Stimulated activated naive CD8-positive, alpha-beta T cell treated with anti-CD3 and anti-CD28 coated beads, Interleukin-15, amount 100 ng/mL, for 72 hours (primary cell): ENCODE results near the gene AKR1C4.
"Not testable (repeated sequence)": the region's sequence is repeated elsewhere in the genome, so short reads cannot be mapped to it uniquely, and the experiment has no call there.

ENCODE experiments used
- ATAC-seq: fragments of 150-1000 bp; cut with Tn5 transposase; 2 replicates; pipeline ENCODE4 v1.10.0; 2021; ENCODE audit warnings: mild to moderate bottlenecking, moderate library complexity
- DNase-seq, 2 donors: peaks; one replicate each; pipeline ENCODE4 v3.0.0; 2021 to 2022
- H3K27ac Mint-ChIP-seq, 2 donors: one replicate each; pipeline ENCODE4 v1.8.0; 2022; ENCODE audit warnings: mild to moderate bottlenecking in 2 of 2, mixed read lengths in 2 of 2, moderate library complexity in 2 of 2
- H3K27me3 Mint-ChIP-seq: one replicate; pipeline ENCODE4 v1.8.0; 2022; ENCODE audit warnings: mixed read lengths
- H3K4me1 Mint-ChIP-seq: one replicate; pipeline ENCODE4 v1.8.0; 2022; ENCODE audit warnings: mild to moderate bottlenecking, mixed read lengths
- H3K4me3 Mint-ChIP-seq, 2 donors: one replicate each; pipeline ENCODE4 v1.8.0; 2022; ENCODE audit warnings: mild to moderate bottlenecking in 2 of 2, mixed read lengths in 2 of 2, moderate library complexity in 1 of 2
- H3K9me3 Mint-ChIP-seq, 2 donors: one replicate each; pipeline ENCODE4 v1.8.0; 2022; ENCODE audit warnings: mixed read lengths in 2 of 2

AKR1C4 gene

GRCh38 chr10:5196702-5197113 lies at the start of gene AKR1C4:
Gene AKR1C4 (plus strand): TSS chr10:5196837. CDS start chr10:5196868, 31 bp downstream.
- no peak within 1 kb of the TSS for H3K27ac Mint-ChIP-seq
- no peaks in the 10 kb centered on the region for H3K9me3 Mint-ChIP-seq
- ATAC-seq (no peak), DNase-seq (no peak)
- H3K4me1 Mint-ChIP-seq, result no peaks in the 10 kb centered on the region
- H3K4me3 Mint-ChIP-seq, result no peak within 1 kb of the TSS
- no peaks in the 10 kb centered on the region for H3K27me3 Mint-ChIP-seq

- Mint-ChIP-seq H3K4me1 (no peaks in the 10 kb centered on the region), H3K27me3 (no peaks in the 10 kb centered on the region), H3K27ac (no peak overlapping the region), H3K9me3 (peaks cover 0 to 7% of the 10 kb centered on the region in 2 donors), H3K4me3 (no peak overlapping the region)
- DNase-seq (no peak), ATAC-seq (no peak)
These were observed 49.8 kb upstream of the AKR1C4 start for GRCh38 chr10:5146920-5147254.

- Mint-ChIP-seq H3K9me3 (peaks cover 0 to 7% of the 10 kb centered on the region in 2 donors), H3K27ac (no peak overlapping the region), H3K4me1 (no peaks in the 10 kb centered on the region), H3K4me3 (no peak overlapping the region), H3K27me3 (no peaks in the 10 kb centered on the region)
- ATAC-seq (no peak), DNase-seq (no peak)
These were observed 49.2 kb upstream of the AKR1C4 start for GRCh38 chr10:5147255-5147980.

DNA sequence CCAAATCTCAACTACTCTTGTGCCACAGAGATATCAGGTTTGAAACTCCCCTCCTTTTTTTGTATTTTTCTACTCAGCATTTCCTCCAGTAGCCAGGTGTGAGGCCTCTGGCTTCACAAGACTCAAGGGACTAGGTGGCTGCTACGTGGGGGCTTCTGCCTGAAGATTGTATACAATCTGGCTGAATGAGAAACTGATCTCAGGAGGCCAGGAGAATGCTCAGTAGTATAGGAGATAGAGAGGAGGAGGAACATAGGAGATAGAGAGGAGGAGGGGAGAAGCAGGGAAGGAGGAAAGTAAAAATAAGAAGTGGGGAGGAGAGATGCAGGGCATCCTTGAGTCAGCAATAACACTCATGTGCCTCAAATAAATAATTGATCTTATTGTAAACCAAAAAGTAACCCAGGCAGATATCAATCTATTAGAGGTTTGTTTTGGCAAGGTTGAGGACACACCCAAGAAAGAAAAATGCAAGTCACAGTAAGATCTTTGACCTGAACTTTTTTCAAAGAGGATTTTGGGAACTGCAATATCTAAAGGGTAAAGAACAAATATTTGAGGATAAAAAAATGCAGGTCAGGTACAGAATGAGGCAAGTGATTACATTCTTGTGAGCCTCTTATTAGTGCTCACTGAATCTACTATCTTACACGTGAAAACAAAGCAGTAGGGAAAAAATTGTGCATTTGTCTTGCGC lies 48.5 kb upstream of the AKR1C4 start:
- ATAC-seq (no peak), DNase-seq (no peak)
- Mint-ChIP-seq H3K27me3 (no peaks in the 10 kb centered on the region), H3K4me3 (no peak overlapping the region), H3K9me3 (peaks cover 0 to 7% of the 10 kb centered on the region in 2 donors), H3K4me1 (no peaks in the 10 kb centered on the region), H3K27ac (no peak overlapping the region)

DNA sequence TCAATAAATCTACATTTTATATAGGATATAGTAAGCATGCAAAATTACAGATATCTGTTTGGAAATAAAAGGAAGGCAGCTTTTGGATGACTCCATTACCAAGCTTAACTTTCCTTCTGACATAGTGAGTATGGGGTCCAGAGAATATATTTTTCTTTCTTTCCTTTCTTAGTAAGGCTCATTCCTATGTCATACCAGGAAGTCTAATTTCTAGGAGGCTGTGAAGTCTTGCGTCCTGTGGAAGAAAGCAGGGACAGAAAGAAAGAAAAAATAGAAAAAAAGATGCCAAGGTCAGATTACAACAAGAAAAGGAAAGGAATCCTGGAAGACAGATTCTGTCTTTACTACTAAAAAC lies 48.0 kb upstream of the AKR1C4 start:
- Mint-ChIP-seq H3K27ac (no peak overlapping the region), H3K9me3 (peaks cover 0 to 7% of the 10 kb centered on the region in 2 donors), H3K4me3 (no peak overlapping the region), H3K27me3 (no peaks in the 10 kb centered on the region), H3K4me1 (no peaks in the 10 kb centered on the region)
- ATAC-seq, result no peak
- no peak for DNase-seq

DNA sequence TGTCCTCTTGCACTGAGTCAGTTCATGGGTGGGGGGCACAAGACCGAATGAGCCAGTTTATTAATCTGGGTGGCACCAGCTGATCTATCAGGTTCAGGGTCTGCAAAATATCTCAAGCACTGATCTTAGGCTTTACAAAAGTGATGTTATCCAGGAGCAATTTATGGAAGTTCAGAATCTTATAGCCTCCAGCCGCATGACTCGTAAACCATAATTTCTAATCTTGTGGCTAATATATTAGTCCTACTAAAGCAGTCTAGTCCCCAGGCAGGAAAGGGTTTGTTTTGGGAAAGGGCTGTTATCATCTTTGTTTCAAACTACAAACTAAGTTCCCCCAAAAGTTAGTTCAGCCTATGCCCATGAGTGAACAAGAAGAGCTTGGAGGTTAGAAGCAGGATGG lies 45.6 kb upstream of the AKR1C4 start:
- H3K4me3 Mint-ChIP-seq, result no peak overlapping the region
- DNase-seq (no peak), ATAC-seq (no peak)
- peaks cover 0 to 7% of the 10 kb centered on the region in 2 donors for H3K9me3 Mint-ChIP-seq
- no peaks in the 10 kb centered on the region for H3K4me1 Mint-ChIP-seq
- no peak overlapping the region for H3K27ac Mint-ChIP-seq
- H3K27me3 Mint-ChIP-seq, result no peaks in the 10 kb centered on the region

GRCh38 chr10:5155951-5156350 lies 40.7 kb upstream of the AKR1C4 start:
- Mint-ChIP-seq H3K27me3 (no peaks in the 10 kb centered on the region), H3K4me3 (no peak overlapping the region), H3K27ac (no peak overlapping the region), H3K4me1 (no peaks in the 10 kb centered on the region), H3K9me3 (peaks cover 7 to 9% of the 10 kb centered on the region in 2 donors)
- no peak for ATAC-seq
- no peak for DNase-seq

- no peaks in the 10 kb centered on the region for H3K27me3 Mint-ChIP-seq
- DNase-seq, result no peak
- no peak for ATAC-seq
- peaks cover 9 to 10% of the 10 kb centered on the region in 2 donors for H3K9me3 Mint-ChIP-seq
- no peak overlapping the region for H3K27ac Mint-ChIP-seq
- H3K4me1 Mint-ChIP-seq, result no peaks in the 10 kb centered on the region
- no peak overlapping the region for H3K4me3 Mint-ChIP-seq
These were observed 39.1 kb upstream of the AKR1C4 start for GRCh38 chr10:5157501-5157900.

DNA sequence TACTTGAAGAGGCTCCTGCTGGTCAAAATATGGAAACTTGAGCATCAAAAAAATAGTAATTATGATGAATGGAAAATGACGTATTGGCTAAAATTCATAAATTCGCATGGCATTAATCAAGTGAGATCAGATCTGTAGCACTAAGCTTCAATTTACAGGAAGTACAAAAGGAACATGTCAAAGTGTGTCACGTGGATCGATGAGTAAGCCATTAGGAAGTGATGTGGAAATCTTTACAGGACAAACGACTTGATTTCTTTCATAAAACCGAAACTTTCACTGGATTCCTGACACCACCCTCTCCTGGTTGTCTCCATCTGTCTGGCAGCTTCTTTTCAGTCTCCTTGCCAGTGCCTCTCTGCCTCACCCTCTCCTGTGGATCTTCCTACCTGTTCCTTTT lies 37.5 kb upstream of the AKR1C4 start:
- Mint-ChIP-seq H3K4me3 (no peak overlapping the region), H3K9me3 (peaks cover 20 to 24% of the 10 kb centered on the region in 2 donors), H3K27me3 (no peaks in the 10 kb centered on the region), H3K4me1 (no peaks in the 10 kb centered on the region), H3K27ac (no peak overlapping the region)
- ATAC-seq (no peak), DNase-seq (no peak)

GRCh38 chr10:5163487-5163886 lies 33.1 kb upstream of the AKR1C4 start:
- DNase-seq (no peak), ATAC-seq (no peak)
- Mint-ChIP-seq H3K4me3 (no peak overlapping the region), H3K27me3 (no peaks in the 10 kb centered on the region), H3K9me3 (peaks cover 43 to 58% of the 10 kb centered on the region in 2 donors), H3K4me1 (no peaks in the 10 kb centered on the region), H3K27ac (no peak overlapping the region)

GRCh38 chr10:5165738-5166137 lies 30.9 kb upstream of the AKR1C4 start:
- DNase-seq (no peak), ATAC-seq (no peak)
- Mint-ChIP-seq H3K27me3 (no peaks in the 10 kb centered on the region), H3K4me1 (no peaks in the 10 kb centered on the region), H3K4me3 (no peak overlapping the region), H3K9me3 (peaks cover 39 to 55% of the 10 kb centered on the region in 2 donors), H3K27ac (no peak overlapping the region)

GRCh38 chr10:5168897-5169420 lies 27.7 kb upstream of the AKR1C4 start:
- Mint-ChIP-seq H3K4me3 (no peak overlapping the region), H3K27me3 (no peaks in the 10 kb centered on the region), H3K9me3 (peaks cover 26 to 38% of the 10 kb centered on the region in 2 donors), H3K4me1 (no peaks in the 10 kb centered on the region), H3K27ac (no peak overlapping the region)
- ATAC-seq, result no peak
- DNase-seq, result no peak

DNA sequence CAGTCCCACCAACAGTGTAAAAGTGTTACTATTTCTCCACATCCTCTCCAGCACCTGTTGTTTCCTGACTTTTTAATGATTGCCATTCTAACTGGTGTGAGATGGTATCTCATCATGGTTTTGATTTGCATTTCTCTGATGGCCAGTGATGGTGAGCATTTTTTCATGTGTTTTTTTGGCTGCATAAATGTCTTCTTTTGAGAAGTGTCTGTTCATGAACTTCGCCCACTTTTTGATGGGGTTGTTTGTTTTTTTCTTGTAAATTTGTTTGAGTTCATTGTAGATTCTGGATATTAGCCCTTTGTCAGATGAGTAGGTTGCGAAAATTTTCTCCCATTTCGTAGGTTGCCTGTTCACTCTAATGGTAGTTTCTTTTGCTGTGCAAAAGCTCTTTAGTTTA lies 21.1 kb upstream of the AKR1C4 start:
- not testable (repeated sequence) for H3K4me1 Mint-ChIP-seq

DNA sequence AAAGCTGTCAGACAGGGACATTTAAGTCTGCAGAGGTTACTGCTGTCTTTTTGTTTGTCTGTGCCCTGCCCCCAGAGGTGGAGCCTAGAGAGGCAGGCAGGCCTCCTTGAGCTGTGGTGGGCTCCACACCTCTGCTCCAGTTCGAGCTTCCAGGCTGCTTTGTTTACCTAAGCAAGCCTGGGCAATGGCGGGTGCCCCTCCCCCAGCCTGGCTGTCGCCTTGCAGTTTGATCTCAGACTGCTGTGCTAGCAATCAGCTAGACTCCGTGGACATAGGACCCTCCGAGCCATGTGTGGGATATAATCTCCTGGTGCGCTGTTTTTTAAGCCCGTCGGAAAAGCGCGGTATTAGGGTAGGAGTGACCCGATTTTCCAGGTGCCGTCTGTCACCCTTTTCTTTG lies 16.1 kb upstream of the AKR1C4 start:
- not testable (repeated sequence) for H3K27me3 Mint-ChIP-seq, DNase-seq, H3K27ac Mint-ChIP-seq, ATAC-seq, H3K4me3 Mint-ChIP-seq, H3K9me3 Mint-ChIP-seq, H3K4me1 Mint-ChIP-seq

More for the DNA sequence above, 21.1 kb upstream of the AKR1C4 start:
- DNase-seq, H3K4me3 Mint-ChIP-seq, H3K27ac Mint-ChIP-seq, ATAC-seq, H3K9me3 Mint-ChIP-seq, H3K27me3 Mint-ChIP-seq: not testable (repeated sequence)

DNA sequence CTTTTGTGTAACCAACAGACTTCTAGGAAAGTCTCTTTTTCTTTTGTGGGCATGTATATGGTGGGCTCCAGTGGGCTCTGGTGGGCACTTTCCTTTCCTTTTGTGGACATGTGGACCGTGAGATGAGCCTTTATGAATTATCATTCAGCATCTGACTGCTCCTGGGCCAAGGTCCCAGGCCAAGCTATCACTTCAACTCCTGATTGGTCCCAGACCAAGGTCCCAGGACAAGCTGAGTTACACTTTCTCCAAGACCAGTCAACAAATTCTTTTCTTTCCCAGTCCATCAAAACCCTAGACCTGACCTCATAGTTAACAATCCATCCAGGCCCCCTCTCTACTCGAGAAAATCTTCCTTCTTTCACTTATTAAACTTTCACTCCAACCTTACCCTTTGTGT lies 12.7 kb upstream of the AKR1C4 start:
- ATAC-seq (no peak), DNase-seq (no peak)
- H3K4me3 Mint-ChIP-seq, result no peak overlapping the region
- H3K9me3 Mint-ChIP-seq, result no peaks in the 10 kb centered on the region
- no peaks in the 10 kb centered on the region for H3K4me1 Mint-ChIP-seq
- H3K27me3 Mint-ChIP-seq, result no peaks in the 10 kb centered on the region
- H3K27ac Mint-ChIP-seq, result no peak overlapping the region

GRCh38 chr10:5184987-5185775 lies 11.5 kb upstream of the AKR1C4 start, which contains the start of gene AKR1C8:
Gene AKR1C8 (minus strand): TSS chr10:5185150. CDS start chr10:5185104, 46 bp downstream.
- ATAC-seq (no peak), DNase-seq (no peak)
- no peak within 1 kb of the TSS for H3K4me3 Mint-ChIP-seq
- H3K4me1 Mint-ChIP-seq, result no peaks in the 10 kb centered on the region
- no peaks in the 10 kb centered on the region for H3K27me3 Mint-ChIP-seq
- no peaks in the 10 kb centered on the region for H3K9me3 Mint-ChIP-seq
- no peak within 1 kb of the TSS for H3K27ac Mint-ChIP-seq
